OCI-LY3 (cell line): Measurements from ENCODE around the gene HUS1.
"Not testable (repeated sequence)": the region's sequence is repeated elsewhere in the genome, so short reads cannot be mapped to it uniquely, and the experiment has no call there.

Source experiments
- H2AFZ ChIP-seq: fragments of 200-600, 300-600 bp; shearing (Covaris generic); 2 replicates; pipeline ENCODE4 v1.6.0; 2014; ENCODE audit warnings: antibody characterized with exemption, low read depth, low read length
- H3K27ac ChIP-seq: fragments of 200-600, 300-600 bp; sonication (generic); 2 replicates; pipeline ENCODE4 v1.5.1; 2014; ENCODE audit warnings: mild to moderate bottlenecking, low read length, moderate library complexity, mixed read lengths
- H3K27me3 ChIP-seq: fragments of 200-600, 300-600 bp; sonication (generic); 2 replicates; pipeline ENCODE4 v1.6.1; 2014; ENCODE audit warnings: low read depth, low read length, mixed read lengths
- H3K36me3 ChIP-seq: fragments of 200-600, 300-600 bp; sonication (generic); replicated peaks from 2 replicates; pipeline ENCODE3; 2014; ENCODE audit warnings: low read depth, low read length, mixed read lengths
- H3K4me1 ChIP-seq: fragments of 300-600, 200-600 bp; sonication (generic); 2 replicates; pipeline ENCODE4 v1.6.1; 2014; ENCODE audit warnings: low read length, mixed read lengths
- H3K4me2 ChIP-seq: fragments of 200-600, 300-600 bp; sonication (generic); 2 replicates; pipeline ENCODE4 v1.6.1; 2014; ENCODE audit warnings: low read length, mixed read lengths
- H3K4me3 ChIP-seq: fragments of 300-600, 200-600 bp; sonication (generic); 2 replicates; pipeline ENCODE4 v1.5.1; 2014; ENCODE audit warnings: antibody characterized with exemption, mild to moderate bottlenecking, low read length, moderate library complexity
- H3K79me2 ChIP-seq: fragments of 300-600, 200-600 bp; shearing (Covaris generic); 2 replicates; pipeline ENCODE4 v1.6.1; 2014; ENCODE audit warnings: mild to moderate bottlenecking, low read length, mixed read lengths
- H3K9ac ChIP-seq: fragments of 300-600, 200-600 bp; shearing (Covaris generic); 2 replicates; pipeline ENCODE4 v1.6.0; 2014; ENCODE audit warnings: mild to moderate bottlenecking, low read length, moderate library complexity
- H3K9me3 ChIP-seq: fragments of 200-600, 300-600 bp; shearing (Covaris generic); 2 replicates; pipeline ENCODE4 v1.6.1; 2014; ENCODE audit warnings: low read length, mixed read lengths; ENCODE audit not compliant: insufficient read depth
- H4K20me1 ChIP-seq: fragments of 200-600, 300-600 bp; sonication (generic); 2 replicates; pipeline ENCODE4 v1.6.1; 2016; ENCODE audit warnings: low read length, mixed read lengths; ENCODE audit not compliant: insufficient read depth
- EZH2phosphoT487 ChIP-seq: fragments of 200-600 bp; shearing (Covaris generic); IDR thresholded peaks from 2 replicates; pipeline ENCODE4 v1.6.1; 2018; ENCODE audit warnings: antibody characterized with exemption, mixed run types, low read depth
- TF ChIP-seq, protein P1 (sequence below): fragments of 200-600, 300-600 bp; sonication (generic); IDR thresholded peaks from 2 replicates; pipeline ENCODE4 v1.5.1; 2014; ENCODE audit warnings: antibody characterized with exemption, low read length, low read depth

Gene HUS1

DNA sequence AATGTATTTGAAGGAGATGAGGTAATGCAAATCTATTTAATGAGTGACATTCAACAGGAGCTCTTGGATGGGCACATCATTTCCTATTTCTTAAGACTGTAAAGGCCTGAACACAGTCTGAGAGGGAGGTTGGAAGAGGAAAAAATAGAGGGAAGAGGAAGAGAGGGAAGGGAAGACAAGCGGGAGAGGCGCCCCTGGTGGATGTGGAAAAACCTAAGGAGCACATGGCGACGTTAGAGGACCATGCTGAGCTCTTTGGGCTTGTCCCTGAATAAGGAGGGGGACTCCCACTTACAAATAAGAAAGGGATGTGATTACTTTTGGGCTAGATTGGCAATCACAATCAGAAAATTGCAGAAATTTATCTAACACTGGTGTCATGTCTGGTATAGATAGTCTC is 29.8 kb upstream of the HUS1 start:
- H2AFZ ChIP-seq: no peak overlapping the region
- no peaks in the 10 kb centered on the region for H4K20me1 ChIP-seq
- H3K9me3 ChIP-seq: no peaks in the 10 kb centered on the region
- peaks cover 24% of the 10 kb centered on the region for H3K4me1 ChIP-seq
- H3K27ac ChIP-seq: no peak overlapping the region
- no peaks in the 10 kb centered on the region for H3K79me2 ChIP-seq
- peaks cover 5% of the 10 kb centered on the region; the same call in 1 of the 2 replicates for H3K27me3 ChIP-seq
- no peaks in the 10 kb centered on the region for H3K36me3 ChIP-seq
- TF ChIP-seq, protein P1, sequence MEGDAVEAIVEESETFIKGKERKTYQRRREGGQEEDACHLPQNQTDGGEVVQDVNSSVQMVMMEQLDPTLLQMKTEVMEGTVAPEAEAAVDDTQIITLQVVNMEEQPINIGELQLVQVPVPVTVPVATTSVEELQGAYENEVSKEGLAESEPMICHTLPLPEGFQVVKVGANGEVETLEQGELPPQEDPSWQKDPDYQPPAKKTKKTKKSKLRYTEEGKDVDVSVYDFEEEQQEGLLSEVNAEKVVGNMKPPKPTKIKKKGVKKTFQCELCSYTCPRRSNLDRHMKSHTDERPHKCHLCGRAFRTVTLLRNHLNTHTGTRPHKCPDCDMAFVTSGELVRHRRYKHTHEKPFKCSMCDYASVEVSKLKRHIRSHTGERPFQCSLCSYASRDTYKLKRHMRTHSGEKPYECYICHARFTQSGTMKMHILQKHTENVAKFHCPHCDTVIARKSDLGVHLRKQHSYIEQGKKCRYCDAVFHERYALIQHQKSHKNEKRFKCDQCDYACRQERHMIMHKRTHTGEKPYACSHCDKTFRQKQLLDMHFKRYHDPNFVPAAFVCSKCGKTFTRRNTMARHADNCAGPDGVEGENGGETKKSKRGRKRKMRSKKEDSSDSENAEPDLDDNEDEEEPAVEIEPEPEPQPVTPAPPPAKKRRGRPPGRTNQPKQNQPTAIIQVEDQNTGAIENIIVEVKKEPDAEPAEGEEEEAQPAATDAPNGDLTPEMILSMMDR: no peak
- TF ChIP-seq EZH2phosphoT487: no peak
- no peak overlapping the region for H3K9ac ChIP-seq
- no peak overlapping the region for H3K4me2 ChIP-seq
- H3K4me3 ChIP-seq: no peak overlapping the region

GRCh38 chr7:48006866-48007265 is 27.5 kb upstream of the HUS1 start:
- no peak for TF ChIP-seq EZH2phosphoT487
- TF ChIP-seq, protein P1: no peak
- H3K9ac ChIP-seq: no peak overlapping the region
- H4K20me1 ChIP-seq: no peaks in the 10 kb centered on the region
- no peak overlapping the region for H3K27ac ChIP-seq
- H3K79me2 ChIP-seq: no peaks in the 10 kb centered on the region
- no peaks in the 10 kb centered on the region for H3K36me3 ChIP-seq
- peaks cover 5% of the 10 kb centered on the region; the same call in 1 of the 2 replicates for H3K27me3 ChIP-seq
- H3K4me2 ChIP-seq: no peak overlapping the region
- H3K4me3 ChIP-seq: no peak overlapping the region
- H3K4me1 ChIP-seq: peaks cover 24% of the 10 kb centered on the region
- H2AFZ ChIP-seq: no peak overlapping the region
- no peaks in the 10 kb centered on the region for H3K9me3 ChIP-seq

DNA sequence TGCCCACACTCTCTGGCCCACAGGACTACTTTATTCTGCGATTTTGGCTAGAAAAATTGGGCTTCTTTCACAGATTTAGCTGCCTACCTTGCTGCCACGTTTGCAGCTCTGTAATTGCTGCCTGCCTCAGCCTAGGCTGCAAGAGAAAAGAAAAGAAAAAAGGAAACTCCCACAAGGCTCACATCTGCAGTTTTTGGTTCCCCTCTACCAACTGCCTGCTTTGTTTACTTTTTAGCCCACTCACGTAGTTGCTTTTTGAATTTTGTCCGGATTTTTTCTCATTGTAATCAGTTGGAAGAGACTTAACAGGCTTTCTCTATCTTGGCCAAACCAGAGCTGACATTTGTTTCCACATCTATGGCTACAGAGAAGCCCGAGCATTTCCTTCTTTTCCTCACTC is 25.2 kb upstream of the HUS1 start:
- H3K27ac ChIP-seq: no peak overlapping the region
- TF ChIP-seq, protein P1: no peak
- TF ChIP-seq EZH2phosphoT487: no peak
- H3K4me2 ChIP-seq: peak overlapping the region; percentile 47
- peaks cover 11% of the 10 kb centered on the region for H3K4me1 ChIP-seq
- peak overlapping the region; percentile 30; the same call in 1 of the 2 replicates for H3K4me3 ChIP-seq
- H3K36me3 ChIP-seq: no peaks in the 10 kb centered on the region
- H3K9ac ChIP-seq: no peak overlapping the region
- no peaks in the 10 kb centered on the region for H3K79me2 ChIP-seq
- no peaks in the 10 kb centered on the region for H4K20me1 ChIP-seq
- no peaks in the 10 kb centered on the region for H3K9me3 ChIP-seq
- peaks cover 5% of the 10 kb centered on the region; the same call in 1 of the 2 replicates for H3K27me3 ChIP-seq
- H2AFZ ChIP-seq: peak overlapping the region; percentile 26; the same call in 1 of the 2 replicates

GRCh38 chr7:48004032-48004431 is 24.6 kb upstream of the HUS1 start:
- Histone ChIP-seq H3K9ac (no peak overlapping the region), H3K4me2 (no peak overlapping the region), H3K4me3 (no peak overlapping the region), H4K20me1 (no peaks in the 10 kb centered on the region), H3K36me3 (no peaks in the 10 kb centered on the region), H3K79me2 (no peaks in the 10 kb centered on the region), H2AFZ (no peak overlapping the region), H3K9me3 (no peaks in the 10 kb centered on the region), H3K27ac (no peak overlapping the region), H3K27me3 (peaks cover 5% of the 10 kb centered on the region; the same call in 1 of the 2 replicates), H3K4me1 (peaks cover 11% of the 10 kb centered on the region)
- TF ChIP-seq EZH2phosphoT487: no peak
- TF ChIP-seq, protein P1: no peak

DNA sequence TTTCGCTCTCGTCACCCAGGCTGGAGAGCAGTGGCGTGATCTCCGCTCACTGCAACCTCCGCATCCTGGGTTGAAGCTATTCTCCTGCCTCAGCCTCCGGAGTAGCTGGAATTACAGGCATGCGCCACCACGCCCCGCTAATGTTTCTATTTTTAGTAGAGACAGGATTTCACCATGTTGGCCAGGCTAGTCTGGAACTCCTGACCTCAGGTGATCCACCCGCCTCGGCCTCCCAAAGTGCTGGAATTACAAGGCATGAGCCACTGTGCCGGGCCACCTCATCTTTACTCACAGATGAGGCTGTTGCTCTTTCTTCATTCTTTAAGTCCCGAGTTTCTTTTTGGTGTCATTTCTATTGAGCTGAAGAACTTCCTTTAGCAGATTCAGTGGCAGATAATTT is 20.7 kb upstream of the HUS1 start:
- H3K36me3 ChIP-seq, H3K79me2 ChIP-seq, H3K9me3 ChIP-seq, H3K4me3 ChIP-seq, H3K4me2 ChIP-seq, H3K9ac ChIP-seq, H3K27ac ChIP-seq, H3K27me3 ChIP-seq, H2AFZ ChIP-seq, H4K20me1 ChIP-seq: not testable (repeated sequence)
- peaks cover 11% of the 10 kb centered on the region for H3K4me1 ChIP-seq
